ENCODE data around the gene FAAH2. TPM values are rescaled to one million over a fixed set of nuclear protein-coding genes. Genes with fewer than 3 reads are reported as not detected.

FAAH2 gene
- total RNA-seq, 4 donors from 2014 or later: not detected

GRCh38 chrX:57406149-57406548, 119.6 kb downstream of the FAAH2 start:
- TF ChIP-seq POLR2A (IDR thresholded peaks at IDR 0.05): no peak
- TF ChIP-seq CTCF (IDR thresholded peaks at IDR 0.05 in 4 of 5, conservative IDR thresholded peaks at IDR 0.05 in 1 of 5): no peak
- Histone ChIP-seq H3K27me3 (no peaks in the 10 kb centered on the region), H3K27ac (no peak overlapping the region), H3K4me1 (no peaks in the 10 kb centered on the region), H3K36me3 (no peaks in the 10 kb centered on the region), H3K4me3 (no peak overlapping the region), H3K9me3 (peaks cover 0 to 19% (median 6%) of the 10 kb centered on the region in 3 donors)
- in situ Hi-C loops (cut with MboI; ENCODE audit: low sequenced_read_pairs in 4 of 4): no loop called here
- intact Hi-C loops (cut with DNase I; ENCODE audit: low total_unique reads): no loop called here
- no peak for DNase-seq
- no peak for ATAC-seq

- intact Hi-C loops (cut with DNase I; ENCODE audit: low total_unique reads): no loop called here
- Histone ChIP-seq H3K27me3 (no peaks in the 10 kb centered on the region), H3K9me3 (no peaks in the 10 kb centered on the region), H3K4me3 (no peak overlapping the region), H3K36me3 (no peaks in the 10 kb centered on the region), H3K27ac (no peak overlapping the region), H3K4me1 (no peaks in the 10 kb centered on the region)
- ATAC-seq (no peak), DNase-seq (no peak)
- in situ Hi-C loops (cut with MboI; ENCODE audit: low sequenced_read_pairs in 4 of 4): no loop called here
- TF ChIP-seq CTCF (IDR thresholded peaks at IDR 0.05 in 4 of 5, conservative IDR thresholded peaks at IDR 0.05 in 1 of 5) (no peak), POLR2A (IDR thresholded peaks at IDR 0.05) (no peak)
These were observed 131.3 kb downstream of the FAAH2 start for GRCh38 chrX:57417827-57418226.

- no peak overlapping the region for H3K27ac ChIP-seq
- TF ChIP-seq POLR2A (IDR thresholded peaks at IDR 0.05) (no peak), CTCF (IDR thresholded peaks at IDR 0.05 in 4 of 5, conservative IDR thresholded peaks at IDR 0.05 in 1 of 5) (no peak)
- H3K36me3 ChIP-seq: no peaks in the 10 kb centered on the region
- ATAC-seq: no peak
- no peaks in the 10 kb centered on the region for H3K27me3 ChIP-seq
- no peak overlapping the region for H3K4me3 ChIP-seq
- no peaks in the 10 kb centered on the region for H3K4me1 ChIP-seq
- no peaks in the 10 kb centered on the region for H3K9me3 ChIP-seq
- intact Hi-C loops (cut with DNase I; ENCODE audit: low total_unique reads) (no loop called here), in situ Hi-C loops (cut with MboI; ENCODE audit: low sequenced_read_pairs in 4 of 4) (no loop called here)
- no peak for DNase-seq
These were observed 135.8 kb downstream of the FAAH2 start for GRCh38 chrX:57422289-57422688.

GRCh38 chrX:57422790-57423189, 136.3 kb downstream of the FAAH2 start:
- DNase-seq (no peak), ATAC-seq (no peak)
- in situ Hi-C loops (cut with MboI; ENCODE audit: low sequenced_read_pairs in 4 of 4) (no loop called here), intact Hi-C loops (cut with DNase I; ENCODE audit: low total_unique reads) (no loop called here)
- TF ChIP-seq CTCF (IDR thresholded peaks at IDR 0.05 in 4 of 5, conservative IDR thresholded peaks at IDR 0.05 in 1 of 5) (no peak), POLR2A (IDR thresholded peaks at IDR 0.05) (no peak)
- Histone ChIP-seq H3K4me1 (no peaks in the 10 kb centered on the region), H3K4me3 (no peak overlapping the region), H3K36me3 (no peaks in the 10 kb centered on the region), H3K27me3 (no peaks in the 10 kb centered on the region), H3K9me3 (no peaks in the 10 kb centered on the region), H3K27ac (no peak overlapping the region)

GRCh38 chrX:57445076-57445475, 158.6 kb downstream of the FAAH2 start:
- Histone ChIP-seq H3K27ac (no peak overlapping the region), H3K4me3 (no peak overlapping the region), H3K27me3 (no peaks in the 10 kb centered on the region), H3K9me3 (no peaks in the 10 kb centered on the region), H3K4me1 (no peaks in the 10 kb centered on the region), H3K36me3 (no peaks in the 10 kb centered on the region)
- no peak for TF ChIP-seq POLR2A (IDR thresholded peaks at IDR 0.05)
- intact Hi-C loops (cut with DNase I; ENCODE audit: low total_unique reads): no loop called here
- in situ Hi-C loops (cut with MboI; ENCODE audit: low sequenced_read_pairs in 4 of 4): no loop called here
- DNase-seq (no peak), ATAC-seq (no peak)
